ENCODE measurements around the gene ELOVL6. TPM values are rescaled to one million over a fixed set of nuclear protein-coding genes. Genes with fewer than 3 reads are reported as not detected.

ELOVL6 gene
- total RNA-seq, 2 donors from 2014 or later: 1.3 to 1.6 TPM

DNA sequence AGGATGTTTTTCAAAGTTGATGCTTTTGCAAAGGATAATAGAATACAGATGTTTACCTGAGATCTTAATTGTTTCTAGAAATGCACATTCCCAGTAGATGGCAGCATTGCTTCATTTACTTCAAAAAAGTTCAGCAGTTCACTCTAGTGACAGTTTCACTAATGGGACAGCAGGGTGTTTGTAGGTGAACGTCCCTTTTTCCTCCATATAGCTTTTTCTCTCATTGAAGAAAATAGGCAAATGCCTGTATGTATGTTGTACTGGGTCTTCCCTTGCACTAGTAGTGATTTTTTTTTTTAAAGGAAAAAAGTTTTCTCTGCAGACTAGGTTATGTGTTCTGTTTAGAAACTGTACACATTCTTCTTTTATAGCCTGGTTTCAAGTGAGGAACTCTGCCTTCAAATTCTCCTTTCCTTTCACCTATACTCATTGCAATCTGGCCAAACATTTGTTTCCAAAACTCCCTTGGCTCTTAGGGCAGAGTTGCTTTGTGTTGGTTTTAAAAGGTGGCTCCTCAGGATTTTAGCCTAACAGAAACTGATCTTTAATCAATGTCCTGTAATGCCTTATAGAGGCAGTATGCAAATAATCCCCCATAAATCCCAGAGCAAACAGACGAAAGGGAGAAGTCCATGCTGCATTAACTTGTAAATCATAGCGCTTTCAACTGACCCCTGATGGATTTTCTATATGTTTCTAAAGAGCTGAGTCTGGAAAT, 199.4 kb downstream of the ELOVL6 start:
- Histone ChIP-seq H3K27ac (peak overlapping the region; percentile 12 to 36), H3K4me3 (no peak overlapping the region), H3K36me3 (no peaks in the 10 kb centered on the region), H3K9me3 (no peaks in the 10 kb centered on the region), H3K27me3 (replicated peaks; ENCODE audit: insufficient read depth) (no peaks in the 10 kb centered on the region), H3K4me1 (replicated peaks) (peaks cover 5% of the 10 kb centered on the region)
- intact Hi-C loops (cut with DNase I): loop anchor here (2.0 kb wide), 1 partner anchor 516 kb away; no protein-coding TSS in a partner anchor
- TF ChIP-seq POLR2A (IDR thresholded peaks at IDR 0.05): no peak
- TF ChIP-seq POLR2AphosphoS5 (IDR thresholded peaks at IDR 0.05): peak; percentile 47
- peak; percentile 29 to 78 (median 76) for TF ChIP-seq CTCF (IDR thresholded peaks at IDR 0.05)
- 10% methylated on average over 3 of the region's 3 CpGs for WGBS
- DNase-seq (ENCODE audit: low spot score): peak; percentile 60

DNA sequence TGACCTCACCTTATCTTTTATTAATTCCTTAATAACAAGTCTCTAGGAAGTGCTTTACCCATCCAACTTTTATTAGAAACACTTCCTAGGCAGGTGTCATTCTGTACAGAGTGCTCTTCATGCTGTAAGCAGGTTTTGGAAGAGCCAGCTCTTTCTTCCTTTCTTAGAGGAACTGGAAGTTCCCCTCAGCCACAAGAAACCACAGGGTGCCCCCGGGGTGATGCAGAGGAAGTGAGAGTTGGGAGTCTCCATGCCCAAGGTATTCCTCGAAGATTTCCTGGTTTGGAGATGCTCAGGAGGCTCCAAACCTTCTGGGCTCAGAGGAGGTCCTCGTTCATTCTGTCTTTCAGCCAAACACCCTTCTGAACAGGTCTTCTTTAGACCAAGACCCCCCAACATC, 201.9 kb downstream of the ELOVL6 start:
- Histone ChIP-seq H3K4me3 (no peak overlapping the region), H3K27me3 (replicated peaks; ENCODE audit: insufficient read depth) (no peaks in the 10 kb centered on the region), H3K27ac (no peak overlapping the region), H3K36me3 (no peaks in the 10 kb centered on the region), H3K4me1 (replicated peaks) (peaks cover 13% of the 10 kb centered on the region), H3K9me3 (no peaks in the 10 kb centered on the region)
- TF ChIP-seq CTCF (IDR thresholded peaks at IDR 0.05) (no peak), POLR2A (IDR thresholded peaks at IDR 0.05) (no peak), POLR2AphosphoS5 (IDR thresholded peaks at IDR 0.05) (no peak)
- intact Hi-C loops (cut with DNase I): no loop called here
- DNase-seq (ENCODE audit: low spot score): no peak
- 61% methylated on average over 3 of the region's 3 CpGs for WGBS

Data from prostate gland (tissue), 2 donors.